Measurements from ENCODE around the gene SIKE1. TPM values are rescaled to one million over a fixed set of nuclear protein-coding genes. Genes with fewer than 3 reads are reported as not detected.

Gene SIKE1
- total RNA-seq, 2 donors from 2014 or later: 34.7 to 44.9 TPM

DNA sequence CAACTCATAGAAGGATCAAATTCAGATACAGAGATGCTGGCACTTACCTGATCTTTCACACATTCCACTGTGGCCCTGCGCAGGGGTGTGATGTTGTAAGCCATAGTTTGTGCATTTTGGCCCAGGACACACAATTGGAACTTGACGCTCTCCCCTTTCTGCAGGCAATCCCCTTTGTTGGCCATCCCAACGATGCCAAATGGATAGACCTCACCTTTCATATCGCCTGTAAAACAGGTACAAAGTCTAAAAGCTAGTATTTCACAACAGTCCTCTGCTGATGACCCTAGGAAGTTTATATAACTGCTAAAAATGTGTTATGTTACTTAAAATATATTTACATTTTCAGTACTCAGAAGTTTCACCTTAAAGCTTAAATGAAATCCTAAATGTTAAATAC lies 60.0 kb downstream of the SIKE1 start:
- DNase-seq (no peak), ATAC-seq (peak; percentile 32)
- intact Hi-C loops (cut with DNase I, micrococcal nuclease): no loop called here

Other genes starting within 250 kb of the SIKE1 start
- gene BCAS2, start 199.1 kb downstream of the SIKE1 start, total RNA-seq: 10 to 100 TPM; 27.2 to 31.2 TPM
- 1 to 10 TPM in 1 of 2 donors, under 1 TPM in 1; 0.64 to 1.3 TPM for gene DENND2C, start 110.6 kb downstream of the SIKE1 start, total RNA-seq
- 1 to 10 TPM in 1 of 2 donors, under 1 TPM in 1; 0.82 to 2.2 TPM for gene AMPD1, start 85.1 kb downstream of the SIKE1 start, total RNA-seq
- gene NRAS, start 63.9 kb downstream of the SIKE1 start, total RNA-seq: 10 to 100 TPM; 48.4 to 63.6 TPM
- 100 to 1,000 TPM; 396 to 464 TPM for gene CSDE1, start 22.7 kb downstream of the SIKE1 start, total RNA-seq
- not detected for gene SYCP1, start 74.2 kb upstream of the SIKE1 start, total RNA-seq
- gene TSHB, start 249.1 kb upstream of the SIKE1 start, total RNA-seq: not detected